Mesothelial cell of epicardium (in vitro differentiated cells): ENCODE results near the gene ANKRD44. TPM values are rescaled to one million over a fixed set of nuclear protein-coding genes. Genes with fewer than 3 reads are reported as not detected.

Experiments used
- DNase-seq, 2 experiments: peaks; one replicate each; pipeline ENCODE4 v3.0.0; 2021; ENCODE audit warnings: low spot score in 2 of 2; ENCODE audit not compliant: unreplicated experiment in 2 of 2
- H3K27ac Mint-ChIP-seq: 2 replicates; pipeline ENCODE4 v1.8.0; 2021; ENCODE audit warnings: mixed read lengths
- H3K27me3 Mint-ChIP-seq: 2 replicates; pipeline ENCODE4 v1.8.0; 2021; ENCODE audit warnings: low read depth, mixed read lengths
- H3K36me3 Mint-ChIP-seq: 2 replicates; pipeline ENCODE4 v1.8.0; 2021; ENCODE audit warnings: mixed read lengths
- H3K4me1 Mint-ChIP-seq: 2 replicates; pipeline ENCODE4 v1.8.0; 2021; ENCODE audit warnings: mixed read lengths
- H3K4me3 Mint-ChIP-seq: 2 replicates; pipeline ENCODE4 v1.8.0; 2021; ENCODE audit warnings: mild to moderate bottlenecking, moderate library complexity, mixed read lengths
- H3K9me3 Mint-ChIP-seq: 2 replicates; pipeline ENCODE4 v1.8.0; 2021; ENCODE audit warnings: mixed read lengths
- total RNA-seq: library from RNA; stranded (reverse); gene quantifications from 3 replicates; pipeline ENCODE4 v1.2.1, GENCODE V29; 2021
- TF ChIP-seq, protein P1 (sequence below): fragments of 200-600 bp; sonication (generic); IDR thresholded peaks from one replicate; pipeline ENCODE4 v1.5.0; 2021; ENCODE audit warnings: antibody characterized with exemption; ENCODE audit not compliant: unreplicated experiment

ANKRD44 gene
- total RNA-seq, 1 donor from 2014 or later = 10.4 TPM

DNA sequence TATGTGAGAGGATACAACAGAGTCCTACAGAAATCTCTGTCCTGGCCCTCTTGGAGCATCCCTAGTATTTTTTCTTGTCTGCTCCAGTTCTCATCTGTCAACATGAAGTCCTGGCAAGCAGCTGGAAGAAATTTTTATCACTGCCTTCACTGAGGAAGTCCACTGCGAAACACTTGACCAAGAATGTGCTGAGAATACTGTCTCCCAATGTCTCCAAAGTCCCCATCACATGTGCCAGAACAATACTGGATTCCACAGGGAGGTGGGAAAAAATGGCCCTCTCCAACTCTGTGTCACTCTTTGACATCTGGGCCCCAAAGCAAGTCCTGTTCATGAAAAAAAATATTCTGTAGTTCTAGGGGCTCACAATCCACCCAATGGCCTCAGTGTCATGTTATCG lies 351.3 kb downstream of the ANKRD44 start:
- H3K4me3 Mint-ChIP-seq = no peak overlapping the region
- no peak for DNase-seq
- no peaks in the 10 kb centered on the region for H3K9me3 Mint-ChIP-seq
- peaks cover 2% of the 10 kb centered on the region for H3K4me1 Mint-ChIP-seq
- H3K27me3 Mint-ChIP-seq = no peaks in the 10 kb centered on the region
- TF ChIP-seq, protein P1, sequence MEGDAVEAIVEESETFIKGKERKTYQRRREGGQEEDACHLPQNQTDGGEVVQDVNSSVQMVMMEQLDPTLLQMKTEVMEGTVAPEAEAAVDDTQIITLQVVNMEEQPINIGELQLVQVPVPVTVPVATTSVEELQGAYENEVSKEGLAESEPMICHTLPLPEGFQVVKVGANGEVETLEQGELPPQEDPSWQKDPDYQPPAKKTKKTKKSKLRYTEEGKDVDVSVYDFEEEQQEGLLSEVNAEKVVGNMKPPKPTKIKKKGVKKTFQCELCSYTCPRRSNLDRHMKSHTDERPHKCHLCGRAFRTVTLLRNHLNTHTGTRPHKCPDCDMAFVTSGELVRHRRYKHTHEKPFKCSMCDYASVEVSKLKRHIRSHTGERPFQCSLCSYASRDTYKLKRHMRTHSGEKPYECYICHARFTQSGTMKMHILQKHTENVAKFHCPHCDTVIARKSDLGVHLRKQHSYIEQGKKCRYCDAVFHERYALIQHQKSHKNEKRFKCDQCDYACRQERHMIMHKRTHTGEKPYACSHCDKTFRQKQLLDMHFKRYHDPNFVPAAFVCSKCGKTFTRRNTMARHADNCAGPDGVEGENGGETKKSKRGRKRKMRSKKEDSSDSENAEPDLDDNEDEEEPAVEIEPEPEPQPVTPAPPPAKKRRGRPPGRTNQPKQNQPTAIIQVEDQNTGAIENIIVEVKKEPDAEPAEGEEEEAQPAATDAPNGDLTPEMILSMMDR = no peak
- no peaks in the 10 kb centered on the region for H3K36me3 Mint-ChIP-seq
- no peak overlapping the region for H3K27ac Mint-ChIP-seq

DNA sequence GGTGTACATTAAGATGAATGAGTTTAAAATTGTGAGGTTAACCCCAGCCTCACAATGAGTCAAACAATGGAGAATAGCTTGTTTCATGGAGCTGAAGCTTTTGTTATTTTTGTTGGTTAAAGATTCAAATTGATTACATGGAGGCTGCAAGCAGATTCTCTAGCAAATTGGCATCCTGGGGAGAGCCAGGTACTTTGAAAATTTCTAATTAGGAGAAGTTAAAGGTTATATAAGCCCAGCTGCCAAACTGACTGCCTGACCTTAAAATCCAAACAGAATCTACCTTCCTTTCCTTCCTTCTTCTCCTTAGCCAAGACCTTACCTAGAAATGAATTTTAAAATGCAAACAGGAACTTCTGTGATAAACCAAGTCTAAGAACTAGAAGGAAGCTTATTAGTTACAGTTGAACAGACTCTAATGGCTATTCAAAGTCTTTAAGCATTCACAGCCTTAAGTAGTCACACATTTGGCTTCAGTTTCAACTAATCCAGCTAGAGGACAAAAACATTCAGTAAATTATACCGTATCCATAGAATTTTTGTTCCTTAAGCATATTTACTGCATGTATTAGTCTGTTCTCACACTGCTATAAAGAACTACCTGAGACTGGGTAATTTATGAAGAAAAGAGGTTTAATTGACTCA lies 352.6 kb downstream of the ANKRD44 start:
- Mint-ChIP-seq H3K27ac (no peak overlapping the region), H3K4me3 (no peak overlapping the region), H3K36me3 (no peaks in the 10 kb centered on the region), H3K4me1 (peaks cover 5% of the 10 kb centered on the region), H3K9me3 (no peaks in the 10 kb centered on the region), H3K27me3 (no peaks in the 10 kb centered on the region)
- TF ChIP-seq, protein P1 = no peak
- DNase-seq = no peak

DNA sequence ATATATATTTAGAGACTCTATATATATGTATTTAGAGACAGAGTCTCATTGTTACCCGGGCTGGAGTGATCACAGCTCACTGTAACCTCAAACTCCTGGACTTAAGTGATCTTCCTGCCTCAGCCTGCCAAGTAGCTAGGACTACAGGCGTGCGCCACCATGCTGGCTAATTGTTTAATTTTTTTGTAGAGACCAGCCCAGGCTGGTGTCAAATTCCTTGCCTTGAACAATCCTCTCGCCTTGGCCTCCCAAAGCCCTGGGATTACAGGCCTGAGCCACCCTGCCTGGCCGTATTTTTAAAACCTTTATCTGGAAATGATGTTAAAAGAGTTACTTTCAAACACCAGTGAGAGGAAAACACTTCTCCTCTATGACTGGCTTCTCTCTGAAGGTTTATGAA lies 353.1 kb downstream of the ANKRD44 start:
- peaks cover 5% of the 10 kb centered on the region for H3K4me1 Mint-ChIP-seq
- H3K4me3 Mint-ChIP-seq = no peak overlapping the region
- TF ChIP-seq, protein P1 = no peak
- no peaks in the 10 kb centered on the region for H3K36me3 Mint-ChIP-seq
- no peaks in the 10 kb centered on the region for H3K9me3 Mint-ChIP-seq
- DNase-seq = no peak
- no peaks in the 10 kb centered on the region for H3K27me3 Mint-ChIP-seq
- H3K27ac Mint-ChIP-seq = no peak overlapping the region

DNA sequence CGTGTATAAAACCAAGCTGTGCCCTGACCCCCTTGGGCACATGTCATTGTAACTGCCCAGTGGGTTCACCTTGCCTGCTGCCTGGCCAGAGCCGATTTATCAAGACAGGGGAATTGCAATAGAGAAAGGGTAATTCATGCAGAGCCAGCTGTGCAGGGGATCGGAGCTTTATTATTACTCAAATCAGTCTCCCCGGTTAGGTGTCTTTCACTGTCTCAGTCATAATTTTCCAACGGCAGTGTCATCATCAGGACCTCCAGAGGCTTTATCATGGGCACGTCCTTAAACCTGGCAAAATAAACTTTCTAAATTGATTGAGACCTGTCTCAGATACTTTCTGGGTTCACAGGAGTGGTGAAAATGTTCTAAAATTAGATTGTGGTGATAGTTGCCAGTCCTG lies 354.5 kb downstream of the ANKRD44 start:
- no peak overlapping the region for H3K4me3 Mint-ChIP-seq
- no peaks in the 10 kb centered on the region for H3K9me3 Mint-ChIP-seq
- peaks cover 5% of the 10 kb centered on the region for H3K4me1 Mint-ChIP-seq
- no peak overlapping the region for H3K27ac Mint-ChIP-seq
- no peak for DNase-seq
- TF ChIP-seq, protein P1 = no peak
- no peaks in the 10 kb centered on the region for H3K27me3 Mint-ChIP-seq
- no peaks in the 10 kb centered on the region for H3K36me3 Mint-ChIP-seq

DNA sequence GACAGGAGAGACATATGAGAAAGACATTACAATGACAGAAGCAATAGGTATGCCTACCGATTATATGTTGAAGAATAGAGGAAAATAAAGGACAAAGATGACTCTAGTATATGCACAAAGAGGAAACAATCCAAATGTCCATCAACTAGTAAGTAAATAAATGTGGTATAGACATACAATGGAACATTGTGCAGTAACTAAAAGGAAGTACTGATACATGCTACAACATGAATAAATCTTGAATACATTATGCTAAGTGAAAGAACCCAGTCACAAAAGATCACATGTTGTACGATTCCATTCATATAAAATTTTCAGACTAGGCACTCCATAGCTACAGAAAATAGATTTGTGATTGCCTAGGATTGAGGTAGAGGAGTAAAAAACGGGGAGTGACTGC lies 355.5 kb downstream of the ANKRD44 start:
- H3K36me3 Mint-ChIP-seq = no peaks in the 10 kb centered on the region
- no peaks in the 10 kb centered on the region for H3K9me3 Mint-ChIP-seq
- no peaks in the 10 kb centered on the region for H3K27me3 Mint-ChIP-seq
- no peak overlapping the region for H3K4me3 Mint-ChIP-seq
- TF ChIP-seq, protein P1 = no peak
- DNase-seq = no peak
- H3K27ac Mint-ChIP-seq = no peak overlapping the region
- peaks cover 5% of the 10 kb centered on the region for H3K4me1 Mint-ChIP-seq

DNA sequence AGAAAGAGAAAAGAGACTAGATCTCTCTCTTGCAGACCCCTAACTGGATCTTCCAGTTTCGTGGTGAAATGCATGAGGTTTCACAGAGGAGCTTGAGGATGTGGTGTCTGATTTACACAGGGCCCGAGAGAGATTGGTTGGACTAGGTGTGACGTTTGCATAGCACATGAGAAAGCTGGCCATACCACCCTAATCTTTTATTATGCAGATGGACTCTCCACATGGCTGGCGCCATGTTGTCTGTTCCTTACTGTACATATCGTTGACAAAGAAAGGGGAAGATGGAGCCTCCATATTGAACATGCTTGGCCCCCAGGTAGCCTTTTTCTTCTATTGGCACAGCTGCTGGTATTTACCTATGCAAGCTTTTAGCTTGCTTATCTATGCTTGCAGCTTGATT lies 356.6 kb downstream of the ANKRD44 start:
- Mint-ChIP-seq H3K36me3 (no peaks in the 10 kb centered on the region), H3K9me3 (no peaks in the 10 kb centered on the region), H3K4me3 (no peak overlapping the region), H3K4me1 (peaks cover 5% of the 10 kb centered on the region), H3K27me3 (no peaks in the 10 kb centered on the region), H3K27ac (no peak overlapping the region)
- TF ChIP-seq, protein P1 = no peak
- no peak for DNase-seq
